Osteoblast (primary cell): ENCODE data around the gene ADAMTS16. TPM values are rescaled to one million over a fixed set of nuclear protein-coding genes. Genes with fewer than 3 reads are reported as not detected.

ENCODE experiments used
- DNase-seq: peaks from one replicate; pipeline ENCODE4 v3.0.0; 2011; ENCODE audit warnings: low spot score, mixed read lengths; ENCODE audit not compliant: insufficient read length; ENCODE audit errors: missing footprints
- H2AFZ ChIP-seq: 2 replicates; pipeline ENCODE4 v1.6.0; 2011; ENCODE audit warnings: mild to moderate bottlenecking, low read length
- H3K27ac ChIP-seq: 2 replicates; pipeline ENCODE4 v1.5.1; 2011; ENCODE audit warnings: mild to moderate bottlenecking, low read depth, low read length, moderate library complexity
- H3K27me3 ChIP-seq: 2 replicates; pipeline ENCODE4 v1.6.0; 2012; ENCODE audit warnings: mild to moderate bottlenecking, control low read depth, inconsistent platforms, low read length, moderate library complexity; ENCODE audit not compliant: insufficient read depth
- H3K36me3 ChIP-seq: 2 replicates; pipeline ENCODE4 v1.5.1; 2011; ENCODE audit warnings: mild to moderate bottlenecking, low read length, control low read depth, moderate library complexity; ENCODE audit not compliant: insufficient read depth
- H3K4me1 ChIP-seq: 2 replicates; pipeline ENCODE4 v1.5.1; 2011; ENCODE audit warnings: mild to moderate bottlenecking, low read length, control low read depth, moderate library complexity; ENCODE audit not compliant: insufficient read depth
- H3K4me2 ChIP-seq: 2 replicates; pipeline ENCODE4 v1.6.0; 2011; ENCODE audit warnings: mild to moderate bottlenecking, low read length; ENCODE audit not compliant: insufficient read depth
- H3K4me3 ChIP-seq: fragments of 200-600 bp; sonication (generic); 3 replicates; pipeline ENCODE4 v1.5.1; 2012; ENCODE audit warnings: mild to moderate bottlenecking, low read length, inconsistent platforms; ENCODE audit not compliant: insufficient read depth
- H3K79me2 ChIP-seq: 2 replicates; pipeline ENCODE4 v1.6.0; 2012; ENCODE audit warnings: mild to moderate bottlenecking, low read length, control low read depth, inconsistent platforms; ENCODE audit not compliant: insufficient read depth
- H3K9me3 ChIP-seq: 2 replicates; pipeline ENCODE4 v1.5.1; 2011; ENCODE audit warnings: low read depth, low read length, control low read depth
- H4K20me1 ChIP-seq: 2 replicates; pipeline ENCODE4 v1.6.0; 2012; ENCODE audit warnings: mild to moderate bottlenecking, low read length, control low read depth; ENCODE audit not compliant: insufficient read depth
- total RNA-seq: library from RNA; depleted of rRNA; stranded (reverse); fragments of >200 nt; gene quantifications from 2 replicates; pipeline ENCODE4 v1.2.3, GENCODE V29; 2012
- TF ChIP-seq, protein P1 (sequence below): IDR thresholded peaks from 2 replicates; pipeline ENCODE4 v1.5.1; 2011; ENCODE audit warnings: mild to moderate bottlenecking, low read depth, low read length, moderate library complexity; ENCODE audit errors: extremely low read depth

The ADAMTS16 gene
- total RNA-seq, 1 donor = 1.4 TPM

- Histone ChIP-seq H3K36me3 (no peaks in the 10 kb centered on the region), H3K9me3 (no peaks in the 10 kb centered on the region), H3K27ac (no peak overlapping the region), H3K27me3 (no peaks in the 10 kb centered on the region), H3K79me2 (no peaks in the 10 kb centered on the region), H3K4me2 (no peak overlapping the region), H4K20me1 (no peaks in the 10 kb centered on the region), H2AFZ (no peak overlapping the region), H3K4me1 (no peaks in the 10 kb centered on the region), H3K4me3 (no peak overlapping the region)
- DNase-seq = no peak
- TF ChIP-seq, protein P1, sequence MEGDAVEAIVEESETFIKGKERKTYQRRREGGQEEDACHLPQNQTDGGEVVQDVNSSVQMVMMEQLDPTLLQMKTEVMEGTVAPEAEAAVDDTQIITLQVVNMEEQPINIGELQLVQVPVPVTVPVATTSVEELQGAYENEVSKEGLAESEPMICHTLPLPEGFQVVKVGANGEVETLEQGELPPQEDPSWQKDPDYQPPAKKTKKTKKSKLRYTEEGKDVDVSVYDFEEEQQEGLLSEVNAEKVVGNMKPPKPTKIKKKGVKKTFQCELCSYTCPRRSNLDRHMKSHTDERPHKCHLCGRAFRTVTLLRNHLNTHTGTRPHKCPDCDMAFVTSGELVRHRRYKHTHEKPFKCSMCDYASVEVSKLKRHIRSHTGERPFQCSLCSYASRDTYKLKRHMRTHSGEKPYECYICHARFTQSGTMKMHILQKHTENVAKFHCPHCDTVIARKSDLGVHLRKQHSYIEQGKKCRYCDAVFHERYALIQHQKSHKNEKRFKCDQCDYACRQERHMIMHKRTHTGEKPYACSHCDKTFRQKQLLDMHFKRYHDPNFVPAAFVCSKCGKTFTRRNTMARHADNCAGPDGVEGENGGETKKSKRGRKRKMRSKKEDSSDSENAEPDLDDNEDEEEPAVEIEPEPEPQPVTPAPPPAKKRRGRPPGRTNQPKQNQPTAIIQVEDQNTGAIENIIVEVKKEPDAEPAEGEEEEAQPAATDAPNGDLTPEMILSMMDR = no peak
Measured at GRCh38 chr5:5356765-5357164, 216.6 kb downstream of the ADAMTS16 start.

DNA sequence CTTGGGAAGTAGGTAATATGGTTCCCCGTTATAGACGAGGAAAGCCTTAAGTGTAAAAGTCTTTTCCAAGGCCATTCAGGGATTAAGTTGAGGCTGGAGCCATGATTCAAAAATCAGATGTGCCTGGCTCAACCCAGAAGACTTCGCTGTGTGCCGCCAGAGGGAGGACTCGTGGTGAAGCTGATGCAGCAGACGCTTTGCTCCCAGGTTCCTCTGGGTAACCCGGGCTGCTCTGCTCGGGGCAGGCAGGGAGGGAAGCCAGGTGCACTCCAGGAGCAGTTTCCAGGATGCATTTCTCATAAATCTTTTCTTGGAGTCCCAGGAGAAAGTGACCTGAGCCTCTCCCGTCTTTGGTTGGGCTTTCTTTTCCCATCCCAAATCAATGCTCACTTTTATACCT, 219.5 kb downstream of the ADAMTS16 start:
- TF ChIP-seq, protein P1 = no peak
- DNase-seq = no peak
- H2AFZ ChIP-seq = no peak overlapping the region

DNA sequence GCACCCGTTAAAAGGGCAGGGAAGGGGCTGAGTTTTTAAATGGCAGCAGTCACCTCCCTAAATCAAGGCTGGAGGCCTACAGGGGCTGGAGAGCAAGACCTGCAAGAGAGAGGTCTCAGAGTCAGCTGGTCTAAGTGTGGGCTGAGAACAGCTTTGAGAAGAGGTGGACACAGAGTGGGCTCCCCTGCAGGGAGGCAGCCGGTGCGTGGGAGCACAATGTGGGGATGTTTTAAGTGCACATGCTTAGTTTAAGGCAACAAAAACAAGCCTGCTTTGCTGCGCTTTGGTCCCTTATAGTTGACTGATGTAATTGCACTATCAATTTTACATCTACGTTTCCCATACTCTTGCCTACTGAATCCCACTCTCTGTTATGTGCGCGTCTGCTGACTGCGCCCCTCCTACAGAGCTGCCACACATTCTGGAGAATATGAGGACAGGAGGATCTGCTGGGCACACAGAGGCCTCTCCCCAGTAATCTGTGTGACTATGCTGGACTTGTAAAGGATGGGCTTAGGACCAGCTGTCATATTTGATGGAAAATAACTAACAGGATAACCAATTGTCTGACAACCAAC, 220.3 kb downstream of the ADAMTS16 start:
- Histone ChIP-seq H3K79me2 (no peaks in the 10 kb centered on the region), H3K36me3 (no peaks in the 10 kb centered on the region), H3K4me1 (no peaks in the 10 kb centered on the region), H3K9me3 (no peaks in the 10 kb centered on the region), H3K27me3 (no peaks in the 10 kb centered on the region), H3K4me3 (no peak overlapping the region), H3K4me2 (no peak overlapping the region), H3K27ac (no peak overlapping the region), H4K20me1 (no peaks in the 10 kb centered on the region), H2AFZ (no peak overlapping the region)
- TF ChIP-seq, protein P1 = no peak
- no peak for DNase-seq

More for the DNA sequence above, 219.5 kb downstream of the ADAMTS16 start:
- no peaks in the 10 kb centered on the region for H3K36me3 ChIP-seq
- H3K79me2 ChIP-seq = no peaks in the 10 kb centered on the region
- H3K4me2 ChIP-seq = no peak overlapping the region
- H3K4me3 ChIP-seq = no peak overlapping the region
- no peaks in the 10 kb centered on the region for H4K20me1 ChIP-seq
- H3K27me3 ChIP-seq = no peaks in the 10 kb centered on the region
- no peaks in the 10 kb centered on the region for H3K9me3 ChIP-seq
- H3K27ac ChIP-seq = no peak overlapping the region
- H3K4me1 ChIP-seq = no peaks in the 10 kb centered on the region

GRCh38 chr5:5360941-5361520, 220.9 kb downstream of the ADAMTS16 start:
- TF ChIP-seq, protein P1 = no peak
- H3K9me3 ChIP-seq = no peaks in the 10 kb centered on the region
- no peak overlapping the region for H3K4me2 ChIP-seq
- H3K27ac ChIP-seq = no peak overlapping the region
- no peaks in the 10 kb centered on the region for H3K36me3 ChIP-seq
- H2AFZ ChIP-seq = no peak overlapping the region
- no peaks in the 10 kb centered on the region for H3K79me2 ChIP-seq
- H3K27me3 ChIP-seq = no peaks in the 10 kb centered on the region
- no peak overlapping the region for H3K4me3 ChIP-seq
- H4K20me1 ChIP-seq = no peaks in the 10 kb centered on the region
- no peaks in the 10 kb centered on the region for H3K4me1 ChIP-seq
- no peak for DNase-seq
